Psoas muscle (tissue), 8 donors: Measurements from ENCODE around the gene ISG20. TPM values are rescaled to one million over a fixed set of nuclear protein-coding genes. Genes with fewer than 3 reads are reported as not detected.

ENCODE experiments used
- ATAC-seq, 4 donors: fragments of 200-7000 bp; cut with Tn5 transposase; one replicate each; pipeline ENCODE4 v1.9.1; 2020; ENCODE audit warnings: moderate library complexity in 3 of 4, mild to moderate bottlenecking in 2 of 4
- DNase-seq, 2 donors: peaks; one replicate each; pipeline ENCODE4 v3.0.0-alpha.2; 2020
- H3K27ac ChIP-seq: fragments of 200-600 bp; one replicate; pipeline ENCODE4 v1.8.0; 2022
- H3K27me3 ChIP-seq, 3 donors: fragments of 200-600 bp in 1 of 3; one replicate each; pipeline versions ENCODE4 v1.6.1 to v1.8.0; 2013 to 2022; ENCODE audit warnings: low read length in 2 of 3, mild to moderate bottlenecking in 2 of 3, moderate library complexity in 1 of 3; ENCODE audit not compliant: insufficient read depth in 3 of 3
- H3K36me3 ChIP-seq, 2 donors: fragments of 200-600 bp in 1 of 2; one replicate each; pipeline versions ENCODE4 v1.6.1 to v1.8.0; 2013 to 2022; ENCODE audit warnings: low read depth in 1 of 2, mild to moderate bottlenecking in 1 of 2, moderate library complexity in 1 of 2; ENCODE audit not compliant: insufficient read depth in 1 of 2
- H3K4me1 ChIP-seq: fragments of 200-600 bp; one replicate; pipeline ENCODE4 v1.8.0; 2022
- H3K4me3 ChIP-seq: fragments of 200-600 bp; one replicate; pipeline ENCODE4 v1.8.0; 2022; ENCODE audit warnings: mild to moderate bottlenecking
- H3K9me3 ChIP-seq: fragments of 200-600 bp; one replicate; pipeline ENCODE4 v1.8.0; 2022
- CTCF ChIP-seq: fragments of 200-600 bp; IDR thresholded peaks from one replicate; pipeline ENCODE4 v1.8.0; 2022; ENCODE audit warnings: antibody characterized with exemption
- WGBS, 3 donors: extraction: QIAGEN DNeasy Blood & Tissue Kit; methylation state at CpG; one replicate each; pipeline versions ENCODE4 v1.1.6 to v1.1.7; 2013; 5-methylcytosine and 5-hydroxymethylcytosine counted together
- intact Hi-C, 2 donors: fragments of 100-400 bp; cut with DNase I; formaldehyde crosslinking; loops; one replicate each; pipeline versions ENCODE4 v1.11.0 to v1.14.2; 2022
- polyA plus RNA-seq, 3 donors: library from polyadenylated mRNA; stranded (reverse); fragments of 200-250 nt; gene quantifications; one replicate each; pipeline ENCODE4 v1.2.3, GENCODE V29; 2013
- total RNA-seq, 4 donors: library from RNA; stranded (reverse); fragmentation: NEBNext Ultra II Directional in 2 of 4; extraction: Animal tissue kit (Norgen Biotek cat#: 25700) in 2 of 4; gene quantifications; one replicate each; pipeline versions ENCODE4 v1.2.1 to v1.2.4, GENCODE V29; 2021 to 2023
- donor health status: healthy with polysubstance abuse.
- donor health status: DM: no; HTN: no; CAD: no; lungs with moderate emphysema.
- donor health status: Bipolar disorder and iron deficiency.
- donor health status: healthy.
- donor health status: DM: yes; HTN: yes; CAD: no.
- donor health status: DM: no; HTN: no; CAD: no.
- donor health status: DM: no; HTN: no; CAD: no.
- donor health status: DM: yes; HTN: yes; CAD: no.

Gene ISG20
- total and polyA plus RNA-seq, 7 donors: 1.1 to 7.4 (median 3.8) TPM

- DNase-seq (no peak), ATAC-seq (no peak)
- TF ChIP-seq CTCF: no peak
- H3K36me3 ChIP-seq: no peaks in the 10 kb centered on the region
- 92 to 94% (median 92%) methylated on average over 12 of the region's 12 CpGs for WGBS, 3 donors
- intact Hi-C loops: loop anchor here in 1 of 2 donors (10.0 kb wide), 1 partner anchor 244 kb away; the partner anchor contains the start of gene HAPLN3
- no peak overlapping the region for H3K27ac ChIP-seq
- H3K9me3 ChIP-seq: no peaks in the 10 kb centered on the region
- H3K4me1 ChIP-seq: peaks cover 3% of the 10 kb centered on the region
- H3K4me3 ChIP-seq: no peak overlapping the region
- peaks cover 0 to 2% (median 0%) of the 10 kb centered on the region in 3 donors for H3K27me3 ChIP-seq
These were observed 11.7 kb downstream of the ISG20 start for GRCh38 chr15:88650556-88650955.

GRCh38 chr15:88651136-88651732 lies 12.4 kb downstream of the ISG20 start:
- no peak for ATAC-seq
- peaks cover 3% of the 10 kb centered on the region for H3K4me1 ChIP-seq
- H3K9me3 ChIP-seq: no peaks in the 10 kb centered on the region
- no peak overlapping the region for H3K27ac ChIP-seq
- no peak overlapping the region for H3K4me3 ChIP-seq
- H3K36me3 ChIP-seq: no peaks in the 10 kb centered on the region
- DNase-seq: no peak
- peaks cover 0 to 2% (median 0%) of the 10 kb centered on the region in 3 donors for H3K27me3 ChIP-seq
- no peak for TF ChIP-seq CTCF
- intact Hi-C loops: loop anchor here in 1 of 2 donors (10.0 kb wide), 1 partner anchor 244 kb away; the partner anchor contains the start of gene HAPLN3
- 77 to 79% (median 78%) methylated on average over 7 of the region's 7 CpGs for WGBS, 3 donors

DNA sequence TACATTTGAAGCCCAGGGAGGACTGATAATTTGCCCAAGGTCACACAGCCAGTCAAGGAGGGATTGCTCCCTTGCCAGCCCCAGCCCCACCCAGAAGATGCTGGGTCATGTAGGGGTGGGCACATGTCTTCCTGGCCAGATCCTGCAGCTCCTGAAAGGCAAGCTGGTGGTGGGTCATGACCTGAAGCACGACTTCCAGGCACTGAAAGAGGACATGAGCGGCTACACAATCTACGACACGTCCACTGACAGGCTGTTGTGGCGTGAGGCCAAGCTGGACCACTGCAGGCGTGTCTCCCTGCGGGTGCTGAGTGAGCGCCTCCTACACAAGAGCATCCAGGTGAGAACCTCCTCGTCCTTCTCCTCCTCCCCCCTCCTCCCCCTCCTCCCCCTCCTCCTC lies 13.2 kb downstream of the ISG20 start:
- ATAC-seq: no peak
- Histone ChIP-seq H3K27ac (no peak overlapping the region), H3K4me1 (peaks cover 3% of the 10 kb centered on the region), H3K36me3 (no peaks in the 10 kb centered on the region), H3K4me3 (no peak overlapping the region), H3K27me3 (peaks cover 0 to 2% (median 0%) of the 10 kb centered on the region in 3 donors), H3K9me3 (no peaks in the 10 kb centered on the region)
- no peak for TF ChIP-seq CTCF
- WGBS, 3 donors: 82 to 94% (median 85%) methylated on average over 8 to 9 of the region's 9 CpGs
- intact Hi-C loops: loop anchor here in 1 of 2 donors (10.0 kb wide), 1 partner anchor 243 kb away; the partner anchor contains the start of gene HAPLN3
- DNase-seq: no peak

GRCh38 chr15:88652456-88653199 lies 13.8 kb downstream of the ISG20 start:
- DNase-seq: no peak
- 67 to 70% (median 67%) methylated on average over 6 to 7 of the region's 8 CpGs for WGBS, 3 donors
- no peak for TF ChIP-seq CTCF
- Histone ChIP-seq H3K9me3 (no peaks in the 10 kb centered on the region), H3K36me3 (no peaks in the 10 kb centered on the region), H3K4me1 (peaks cover 3% of the 10 kb centered on the region), H3K4me3 (no peak overlapping the region), H3K27ac (no peak overlapping the region), H3K27me3 (peaks cover 0 to 2% (median 0%) of the 10 kb centered on the region in 3 donors)
- intact Hi-C loops: loop anchor here in 1 of 2 donors (10.0 kb wide), 1 partner anchor 242 kb away; the partner anchor contains the start of gene HAPLN3
- ATAC-seq: no peak
